GM21576 (cell line): ENCODE data around the gene ALAS2.
"Not testable (repeated sequence)": the region's sequence is repeated elsewhere in the genome, so short reads cannot be mapped to it uniquely, and the experiment has no call there.

ENCODE experiments used
- ATAC-seq: cut with Tn5 transposase; IDR thresholded peaks from one replicate; pipeline ENCODE4 v1.9.1; 2021; ENCODE audit warnings: mild to moderate bottlenecking, moderate library complexity; ENCODE audit not compliant: unreplicated experiment

ALAS2 gene

GRCh38 chrX:55030271-55031205, at the start of gene ALAS2:
Gene ALAS2, minus strand, starts transcription at chrX:55030977. Its CDS starts 4,977 bp downstream, at chrX:55026000.
- ATAC-seq: no peak

- no peak for ATAC-seq
These were observed 44.2 kb upstream of the ALAS2 start, which contains the start of gene PAGE2B for GRCh38 chrX:55074851-55075467. Gene PAGE2B, plus strand, starts transcription at chrX:55075030. Its CDS starts 1,012 bp downstream, at chrX:55076042.

- no peak for ATAC-seq
These were observed 41.5 kb upstream of the ALAS2 start for GRCh38 chrX:55072286-55072685.

- not testable (repeated sequence) for ATAC-seq
These were observed 36.4 kb upstream of the ALAS2 start for GRCh38 chrX:55067180-55067579.

GRCh38 chrX:55057675-55058249, 27.0 kb upstream of the ALAS2 start:
- peak; percentile 64 for ATAC-seq

GRCh38 chrX:55056820-55057674, 26.3 kb upstream of the ALAS2 start:
- no peak for ATAC-seq

GRCh38 chrX:55050599-55050998, 19.8 kb upstream of the ALAS2 start:
- not testable (repeated sequence) for ATAC-seq

GRCh38 chrX:55041514-55041913, 10.7 kb upstream of the ALAS2 start:
- ATAC-seq: no peak

- no peak for ATAC-seq
These were observed 8.7 kb upstream of the ALAS2 start for GRCh38 chrX:55039471-55039870.

GRCh38 chrX:55033429-55033828, 2.7 kb upstream of the ALAS2 start:
- ATAC-seq: no peak

- no peak for ATAC-seq
These were observed 1.5 kb downstream of the ALAS2 start for GRCh38 chrX:55029291-55029690.

GRCh38 chrX:55028611-55029010, 2.2 kb downstream of the ALAS2 start:
- ATAC-seq: no peak

- ATAC-seq: no peak
These were observed 2.7 kb downstream of the ALAS2 start for GRCh38 chrX:55028040-55028439.

GRCh38 chrX:55026840-55027239, 3.9 kb downstream of the ALAS2 start:
- no peak for ATAC-seq

GRCh38 chrX:55026143-55026542, 4.6 kb downstream of the ALAS2 start:
- no peak for ATAC-seq

- ATAC-seq: no peak
These were observed 15.9 kb downstream of the ALAS2 start for GRCh38 chrX:55014897-55015299.

GRCh38 chrX:55011294-55011693, 19.5 kb downstream of the ALAS2 start:
- no peak for ATAC-seq

- no peak for ATAC-seq
These were observed 22.0 kb downstream of the ALAS2 start for GRCh38 chrX:55008571-55009358.

- no peak for ATAC-seq
These were observed 23.1 kb downstream of the ALAS2 start for GRCh38 chrX:55007656-55008055.
